GM06990 (cell line): ENCODE data around the gene CTU1.

ENCODE experiments used
- DNase-seq: peaks from one replicate; pipeline ENCODE4 v3.0.0-alpha.2; 2011; ENCODE audit not compliant: insufficient read length; ENCODE audit errors: extremely low read depth
- H3K27me3 ChIP-seq: replicated peaks from 2 replicates; pipeline ENCODE4 v1.6.0; 2011; ENCODE audit warnings: low read length; ENCODE audit not compliant: control insufficient read depth, insufficient read depth
- H3K36me3 ChIP-seq: 2 replicates; pipeline ENCODE4 v1.5.1; 2011; ENCODE audit warnings: low read length; ENCODE audit not compliant: control insufficient read depth, insufficient read depth
- H3K4me3 ChIP-seq: replicated peaks from 2 replicates; pipeline ENCODE4 v1.5.1; 2011; ENCODE audit warnings: low read depth, mild to moderate bottlenecking, control low read depth, low read length
- CTCF ChIP-seq: IDR thresholded peaks from 2 replicates; pipeline ENCODE4 v1.5.1; 2011; ENCODE audit warnings: low read length, control low read depth, mild to moderate bottlenecking, inconsistent platforms; ENCODE audit not compliant: insufficient read depth, poor library complexity, severe bottlenecking

The CTU1 gene

GRCh38 chr19:51124729-51125128 lies 16.5 kb upstream of the CTU1 start, which contains the start of gene SIGLEC9:
Gene SIGLEC9, plus strand, starts transcription at chr19:51124906. Its CDS starts 69 bp downstream, at chr19:51124975.
- no peak for DNase-seq
- TF ChIP-seq CTCF = no peak
- Histone ChIP-seq H3K4me3 (no peak within 1 kb of the TSS), H3K27me3 (0 out of 2 replicates have a peak, but pooled peaks cover 3% of the 10 kb centered on the region), H3K36me3 (no peaks in the 10 kb centered on the region)

- Histone ChIP-seq H3K4me3 (no peak overlapping the region), H3K36me3 (no peaks in the 10 kb centered on the region), H3K27me3 (0 out of 2 replicates have a peak, but pooled peaks cover 3% of the 10 kb centered on the region)
- no peak for DNase-seq
- no peak for TF ChIP-seq CTCF
Measured at GRCh38 chr19:51124216-51124615, 16.0 kb upstream of the CTU1 start.

- H3K27me3 ChIP-seq = 0 out of 2 replicates have a peak, but pooled peaks cover 3% of the 10 kb centered on the region
- no peak for DNase-seq
- H3K36me3 ChIP-seq = no peaks in the 10 kb centered on the region
- H3K4me3 ChIP-seq = no peak overlapping the region
- TF ChIP-seq CTCF = no peak
Measured at GRCh38 chr19:51123802-51124201, 15.6 kb upstream of the CTU1 start.

GRCh38 chr19:51123381-51123800 lies 15.2 kb upstream of the CTU1 start:
- no peak for DNase-seq
- Histone ChIP-seq H3K36me3 (no peaks in the 10 kb centered on the region), H3K27me3 (0 out of 2 replicates have a peak, but pooled peaks cover 2% of the 10 kb centered on the region), H3K4me3 (no peak overlapping the region)
- no peak for TF ChIP-seq CTCF

- TF ChIP-seq CTCF = no peak
- DNase-seq = no peak
- H3K36me3 ChIP-seq = no peaks in the 10 kb centered on the region
- H3K4me3 ChIP-seq = no peak overlapping the region
- 0 out of 2 replicates have a peak, but pooled peaks cover 1% of the 10 kb centered on the region for H3K27me3 ChIP-seq
Measured at GRCh38 chr19:51122112-51122981, 14.1 kb upstream of the CTU1 start.
